Large intestine (tissue), 1 donor: ENCODE data around the gene KCMF1. TPM values are rescaled to one million over a fixed set of nuclear protein-coding genes. Genes with fewer than 3 reads are reported as not detected.

Source experiments
- polyA plus RNA-seq: library from polyadenylated mRNA; unstranded; fragments of 120-200 nt; gene quantifications from one replicate; pipeline ENCODE4 v1.2.1, GENCODE V29; 2013

The KCMF1 gene
- polyA plus RNA-seq, 1 donor = 39.2 TPM

Other genes starting within 250 kb of the KCMF1 start
- 18.0 TPM for gene TRABD2A, start 90.1 kb upstream of the KCMF1 start, polyA plus RNA-seq
- gene TMSB10, start 65.5 kb upstream of the KCMF1 start, polyA plus RNA-seq = 1,245 TPM
- gene TCF7L1, start 162.2 kb downstream of the KCMF1 start, polyA plus RNA-seq = 23.1 TPM